ENCODE data around the gene IFFO2. TPM values are rescaled to one million over a fixed set of nuclear protein-coding genes. Genes with fewer than 3 reads are reported as not detected.

IFFO2 gene
- total RNA-seq, 1 experiment from 2014 or later: 18.7 TPM

DNA sequence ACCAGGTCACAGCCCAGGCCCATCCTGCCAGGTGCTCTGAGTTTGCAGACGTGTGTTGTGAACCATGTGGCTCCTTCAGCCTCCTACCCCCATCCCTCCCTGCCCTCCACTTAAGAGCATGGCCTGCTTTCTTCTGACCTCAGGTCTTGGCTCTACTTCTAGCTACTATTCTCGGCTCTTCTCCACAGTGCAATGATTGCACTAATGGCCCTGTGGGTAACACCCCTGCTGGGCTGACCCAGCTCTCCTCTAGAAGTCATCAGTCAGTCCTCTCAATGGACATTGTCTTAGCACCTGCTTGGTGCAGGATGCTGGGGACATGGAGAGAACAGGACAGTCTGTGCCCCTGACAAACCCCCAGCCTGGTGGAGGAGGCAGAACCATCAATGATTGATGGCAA lies 22.2 kb upstream of the IFFO2 start:
- Histone ChIP-seq H3K4me3 (ENCODE audit: low read depth, low read length) (no peak overlapping the region), H3K36me3 (ENCODE audit: control insufficient read depth, insufficient read depth, low read length) (no peaks in the 10 kb centered on the region), H3K9me3 (no peaks in the 10 kb centered on the region; the same call in 1 of the 2 replicates), H3K27me3 (replicated peaks; ENCODE audit: control insufficient read depth, insufficient read depth, low read length) (no peaks in the 10 kb centered on the region), H3K4me1 (no peaks in the 10 kb centered on the region)
- no peaks in the 10 kb centered on the region for H3K4me1 Mint-ChIP-seq (ENCODE audit: low read depth, unreplicated experiment)
- peaks cover 34% of the 10 kb centered on the region for H3K9me3 Mint-ChIP-seq (ENCODE audit: unreplicated experiment)
- no peak overlapping the region for H3K27ac Mint-ChIP-seq (ENCODE audit: unreplicated experiment)
- ChIA-PET CTCF (no interaction called here), POLR2A (no interaction called here)
- intact Hi-C loops (cut with micrococcal nuclease; ENCODE audit: unreplicated experiment): no loop called here
- no peak for DNase-seq
- BruUV-seq (replicated peaks): no TSS peak
- peaks cover 8% of the 10 kb centered on the region for H3K27me3 Mint-ChIP-seq (ENCODE audit: insufficient read depth, unreplicated experiment)
- H3K4me3 Mint-ChIP-seq (ENCODE audit: unreplicated experiment): no peak overlapping the region
- no peaks in the 10 kb centered on the region for H3K36me3 Mint-ChIP-seq (ENCODE audit: insufficient read depth, unreplicated experiment)
- TF ChIP-seq, protein P1, sequence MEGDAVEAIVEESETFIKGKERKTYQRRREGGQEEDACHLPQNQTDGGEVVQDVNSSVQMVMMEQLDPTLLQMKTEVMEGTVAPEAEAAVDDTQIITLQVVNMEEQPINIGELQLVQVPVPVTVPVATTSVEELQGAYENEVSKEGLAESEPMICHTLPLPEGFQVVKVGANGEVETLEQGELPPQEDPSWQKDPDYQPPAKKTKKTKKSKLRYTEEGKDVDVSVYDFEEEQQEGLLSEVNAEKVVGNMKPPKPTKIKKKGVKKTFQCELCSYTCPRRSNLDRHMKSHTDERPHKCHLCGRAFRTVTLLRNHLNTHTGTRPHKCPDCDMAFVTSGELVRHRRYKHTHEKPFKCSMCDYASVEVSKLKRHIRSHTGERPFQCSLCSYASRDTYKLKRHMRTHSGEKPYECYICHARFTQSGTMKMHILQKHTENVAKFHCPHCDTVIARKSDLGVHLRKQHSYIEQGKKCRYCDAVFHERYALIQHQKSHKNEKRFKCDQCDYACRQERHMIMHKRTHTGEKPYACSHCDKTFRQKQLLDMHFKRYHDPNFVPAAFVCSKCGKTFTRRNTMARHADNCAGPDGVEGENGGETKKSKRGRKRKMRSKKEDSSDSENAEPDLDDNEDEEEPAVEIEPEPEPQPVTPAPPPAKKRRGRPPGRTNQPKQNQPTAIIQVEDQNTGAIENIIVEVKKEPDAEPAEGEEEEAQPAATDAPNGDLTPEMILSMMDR (IDR thresholded peaks at IDR 0.05; ENCODE audit: insufficient read depth in 1 of 2, low read depth in 1 of 2, low read length in 1 of 2, severe bottlenecking in 1 of 2, unreplicated experiment in 1 of 2): no peak

DNA sequence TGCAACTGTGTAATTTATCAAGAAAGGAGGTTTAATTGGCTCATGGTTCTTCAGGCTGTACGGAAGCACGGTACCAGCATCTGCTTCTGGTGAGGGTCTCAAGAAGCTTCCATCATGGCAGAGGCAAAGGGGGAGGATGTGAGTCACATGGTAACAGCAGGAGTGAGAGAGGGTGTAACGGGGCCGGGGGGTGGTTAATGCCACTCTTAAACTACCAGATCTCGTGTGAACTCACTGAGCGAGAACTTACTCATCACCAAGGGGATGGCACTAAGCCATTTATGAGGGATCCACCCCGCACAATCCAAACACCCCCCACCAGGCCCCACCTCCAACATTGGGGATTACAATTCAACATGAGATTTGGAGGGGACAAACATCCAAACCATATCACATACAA lies 21.0 kb upstream of the IFFO2 start:
- no peaks in the 10 kb centered on the region for H3K9me3 ChIP-seq
- Mint-ChIP-seq H3K36me3 (ENCODE audit: insufficient read depth, unreplicated experiment) (no peaks in the 10 kb centered on the region), H3K9me3 (ENCODE audit: unreplicated experiment) (peaks cover 32% of the 10 kb centered on the region), H3K4me3 (ENCODE audit: unreplicated experiment) (no peak overlapping the region), H3K4me1 (ENCODE audit: low read depth, unreplicated experiment) (no peaks in the 10 kb centered on the region), H3K27ac (ENCODE audit: unreplicated experiment) (no peak overlapping the region), H3K27me3 (ENCODE audit: insufficient read depth, unreplicated experiment) (peaks cover 8% of the 10 kb centered on the region)
- H3K27me3 ChIP-seq (replicated peaks; ENCODE audit: control insufficient read depth, insufficient read depth, low read length): no peaks in the 10 kb centered on the region
- intact Hi-C loops (cut with micrococcal nuclease; ENCODE audit: unreplicated experiment): no loop called here
- POLR2A ChIA-PET: no interaction called here
- H3K4me1 ChIP-seq: no peaks in the 10 kb centered on the region
- TF ChIP-seq, protein P1 (IDR thresholded peaks at IDR 0.05; ENCODE audit: insufficient read depth in 1 of 2, low read depth in 1 of 2, low read length in 1 of 2, severe bottlenecking in 1 of 2, unreplicated experiment in 1 of 2): no peak
- CTCF ChIA-PET: no interaction called here
- DNase-seq: no peak
- no TSS peak for BruUV-seq (replicated peaks)
- H3K4me3 ChIP-seq (ENCODE audit: low read depth, low read length): no peak overlapping the region
- no peaks in the 10 kb centered on the region for H3K36me3 ChIP-seq (ENCODE audit: control insufficient read depth, insufficient read depth, low read length)

DNA sequence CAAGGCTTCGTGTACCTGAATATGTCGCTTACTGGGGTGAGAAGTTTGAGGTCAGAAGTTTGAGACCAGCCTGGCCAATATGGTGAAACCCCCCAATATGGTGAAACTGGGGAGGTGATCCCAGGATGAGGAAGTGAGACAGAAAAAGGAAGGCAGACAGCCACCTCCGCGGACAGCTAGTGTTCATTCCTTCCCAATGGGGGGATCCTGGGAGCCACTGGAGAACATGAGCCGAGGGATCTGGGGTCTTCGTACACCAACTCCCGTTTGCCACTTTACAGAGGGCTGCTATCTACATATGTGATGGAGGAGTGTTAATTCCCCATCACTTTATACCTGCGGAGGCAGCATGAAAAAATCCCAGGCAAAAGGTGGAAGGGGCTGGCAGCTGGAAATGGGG lies 19.6 kb upstream of the IFFO2 start:
- ChIA-PET CTCF (no interaction called here), POLR2A (no interaction called here)
- Mint-ChIP-seq H3K27me3 (ENCODE audit: insufficient read depth, unreplicated experiment) (peaks cover 2% of the 10 kb centered on the region), H3K4me3 (ENCODE audit: unreplicated experiment) (no peak overlapping the region), H3K4me1 (ENCODE audit: low read depth, unreplicated experiment) (no peaks in the 10 kb centered on the region), H3K27ac (ENCODE audit: unreplicated experiment) (no peak overlapping the region), H3K9me3 (ENCODE audit: unreplicated experiment) (peaks cover 18% of the 10 kb centered on the region), H3K36me3 (ENCODE audit: insufficient read depth, unreplicated experiment) (no peaks in the 10 kb centered on the region)
- Histone ChIP-seq H3K27me3 (replicated peaks; ENCODE audit: control insufficient read depth, insufficient read depth, low read length) (no peaks in the 10 kb centered on the region), H3K9me3 (no peaks in the 10 kb centered on the region), H3K4me1 (no peaks in the 10 kb centered on the region), H3K36me3 (ENCODE audit: control insufficient read depth, insufficient read depth, low read length) (no peaks in the 10 kb centered on the region), H3K4me3 (ENCODE audit: low read depth, low read length) (no peak overlapping the region)
- no TSS peak for BruUV-seq (replicated peaks)
- no peak for DNase-seq
- TF ChIP-seq, protein P1 (IDR thresholded peaks at IDR 0.05; ENCODE audit: insufficient read depth in 1 of 2, low read depth in 1 of 2, low read length in 1 of 2, severe bottlenecking in 1 of 2, unreplicated experiment in 1 of 2): no peak
- intact Hi-C loops (cut with micrococcal nuclease; ENCODE audit: unreplicated experiment): no loop called here
